ENCODE results near the gene EMC9.
A peak's percentile ranks its signal among the peaks of the same experiment; 100 is the strongest.

The EMC9 gene

GRCh38 chr14:24177041-24177825, 35.8 kb upstream of the EMC9 start:
- no peak for DNase-seq (ENCODE audit: low spot score)

GRCh38 chr14:24176599-24176998, 35.2 kb upstream of the EMC9 start:
- DNase-seq (ENCODE audit: low spot score) = no peak

DNA sequence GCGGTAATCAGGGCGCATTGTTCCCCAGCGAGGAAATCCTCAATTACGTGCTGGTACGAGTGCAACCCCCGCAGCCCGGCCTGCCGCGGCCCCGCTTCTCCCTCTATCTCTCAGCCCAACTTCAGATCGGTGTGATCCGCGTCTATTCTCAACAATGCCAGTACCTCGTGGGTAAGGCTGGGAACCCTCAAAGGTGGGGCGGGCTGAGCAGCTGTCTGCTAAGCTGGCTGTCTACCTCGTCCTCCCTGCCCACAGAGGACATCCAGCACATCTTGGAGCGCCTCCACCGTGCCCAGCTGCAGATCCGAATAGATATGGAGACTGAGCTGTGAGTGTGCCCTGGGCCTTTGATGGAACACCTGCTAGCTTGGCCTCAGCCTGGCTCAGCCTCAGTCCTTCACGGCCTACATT, 31.5 kb upstream of the EMC9 start:
- DNase-seq (ENCODE audit: low spot score) = no peak

GRCh38 chr14:24172261-24172860, 31.0 kb upstream of the EMC9 start:
- no peak for DNase-seq (ENCODE audit: low spot score)

DNA sequence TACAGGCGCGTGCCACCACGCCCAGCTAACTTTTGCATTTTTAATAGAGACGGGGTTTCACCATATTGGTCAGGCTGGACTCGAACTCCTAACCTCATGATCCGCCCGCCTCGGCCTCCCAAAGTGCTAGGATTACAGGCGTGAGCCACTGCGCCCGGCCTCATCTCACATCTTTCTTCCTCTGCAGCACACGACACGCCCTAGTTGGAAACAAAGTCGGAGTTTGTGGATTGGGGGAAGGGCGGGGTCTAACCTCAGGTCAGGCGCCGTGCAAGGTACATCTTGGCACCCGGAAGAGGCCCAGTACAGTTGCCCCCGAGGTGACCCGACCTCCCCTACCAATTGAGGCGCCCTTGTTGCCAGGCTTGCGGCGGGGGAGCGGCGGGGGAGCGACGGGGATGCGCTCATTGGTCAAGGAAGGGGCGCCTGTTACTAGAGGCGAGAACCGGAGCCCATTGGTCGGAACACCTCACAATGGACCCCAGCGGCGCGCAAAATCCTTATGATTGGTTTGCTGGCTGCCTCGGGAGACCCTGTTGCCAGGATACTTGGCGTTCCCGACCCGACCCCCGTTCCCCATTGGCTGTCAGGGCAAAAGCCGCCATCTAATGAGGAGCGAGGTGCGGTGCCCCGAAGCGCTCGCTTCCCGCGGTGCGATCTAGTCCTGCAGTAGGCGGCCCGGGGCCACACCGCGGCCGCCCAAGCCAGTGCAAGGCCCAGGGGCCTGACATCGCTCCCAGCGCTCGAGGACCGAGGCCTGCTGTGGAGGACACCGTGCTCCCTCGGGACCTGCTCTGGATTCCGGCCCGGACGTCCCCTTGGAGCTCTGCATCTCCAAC, 30.2 kb upstream of the EMC9 start, which contains the start of gene REC8:
TSS of gene REC8 (plus strand) at position 659 of the 839 bp plus-strand sequence. CDS start 473 bp downstream, outside the sequence.
- peak; percentile 25 for DNase-seq (ENCODE audit: low spot score)

DNA sequence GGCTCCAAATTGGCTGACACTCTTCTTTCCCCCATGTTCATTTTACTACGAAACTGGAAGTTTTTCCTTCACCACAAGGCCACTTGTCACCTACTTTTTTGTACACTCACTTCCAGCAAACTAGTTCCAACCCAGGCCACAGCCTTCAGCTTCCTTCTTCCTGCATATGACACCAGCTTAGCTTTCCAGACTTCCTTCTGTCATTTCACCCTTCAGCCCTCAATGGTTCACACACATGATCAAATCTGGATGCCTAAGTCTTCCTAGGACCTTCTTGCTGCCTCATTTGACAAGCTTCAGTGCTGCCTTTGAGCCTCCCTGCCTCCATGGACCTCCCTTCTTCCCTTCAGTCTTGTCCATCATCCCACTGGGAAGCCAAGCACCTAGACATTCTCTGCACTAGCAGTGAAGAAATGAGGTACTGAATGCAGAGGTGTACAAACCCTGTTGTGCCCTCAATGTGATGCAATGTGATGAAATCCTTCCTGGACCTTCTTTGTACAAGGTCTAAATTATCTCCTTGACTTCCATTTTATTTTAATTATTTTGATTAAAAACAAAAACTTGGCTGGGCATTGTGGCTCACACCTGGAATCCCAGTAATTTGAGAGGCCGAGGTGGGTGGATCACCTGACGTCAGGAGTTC, 26.2 kb upstream of the EMC9 start:
- DNase-seq (ENCODE audit: low spot score) = peak; percentile 22

- no peak for DNase-seq (ENCODE audit: low spot score)
Measured at GRCh38 chr14:24165785-24166184, 24.4 kb upstream of the EMC9 start.

- no peak for DNase-seq (ENCODE audit: low spot score)
Measured at GRCh38 chr14:24164518-24164991, 23.2 kb upstream of the EMC9 start.

DNA sequence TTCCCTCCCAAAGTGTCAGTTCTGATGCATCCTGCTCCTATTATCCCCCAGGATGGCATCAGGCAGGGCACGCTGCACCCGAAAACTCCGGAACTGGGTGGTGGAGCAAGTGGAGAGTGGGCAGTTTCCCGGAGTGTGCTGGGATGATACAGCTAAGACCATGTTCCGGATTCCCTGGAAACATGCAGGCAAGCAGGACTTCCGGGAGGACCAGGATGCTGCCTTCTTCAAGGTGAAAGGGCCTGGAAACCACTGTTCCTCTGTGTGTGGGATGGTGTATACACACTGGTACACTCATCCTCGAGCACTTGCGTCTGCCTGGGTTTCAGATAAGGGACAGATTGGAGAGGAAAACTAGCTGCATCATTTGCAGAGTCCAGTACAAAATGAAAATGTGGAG, 20.7 kb upstream of the EMC9 start:
- DNase-seq (ENCODE audit: low spot score) = peak; percentile 54

DNA sequence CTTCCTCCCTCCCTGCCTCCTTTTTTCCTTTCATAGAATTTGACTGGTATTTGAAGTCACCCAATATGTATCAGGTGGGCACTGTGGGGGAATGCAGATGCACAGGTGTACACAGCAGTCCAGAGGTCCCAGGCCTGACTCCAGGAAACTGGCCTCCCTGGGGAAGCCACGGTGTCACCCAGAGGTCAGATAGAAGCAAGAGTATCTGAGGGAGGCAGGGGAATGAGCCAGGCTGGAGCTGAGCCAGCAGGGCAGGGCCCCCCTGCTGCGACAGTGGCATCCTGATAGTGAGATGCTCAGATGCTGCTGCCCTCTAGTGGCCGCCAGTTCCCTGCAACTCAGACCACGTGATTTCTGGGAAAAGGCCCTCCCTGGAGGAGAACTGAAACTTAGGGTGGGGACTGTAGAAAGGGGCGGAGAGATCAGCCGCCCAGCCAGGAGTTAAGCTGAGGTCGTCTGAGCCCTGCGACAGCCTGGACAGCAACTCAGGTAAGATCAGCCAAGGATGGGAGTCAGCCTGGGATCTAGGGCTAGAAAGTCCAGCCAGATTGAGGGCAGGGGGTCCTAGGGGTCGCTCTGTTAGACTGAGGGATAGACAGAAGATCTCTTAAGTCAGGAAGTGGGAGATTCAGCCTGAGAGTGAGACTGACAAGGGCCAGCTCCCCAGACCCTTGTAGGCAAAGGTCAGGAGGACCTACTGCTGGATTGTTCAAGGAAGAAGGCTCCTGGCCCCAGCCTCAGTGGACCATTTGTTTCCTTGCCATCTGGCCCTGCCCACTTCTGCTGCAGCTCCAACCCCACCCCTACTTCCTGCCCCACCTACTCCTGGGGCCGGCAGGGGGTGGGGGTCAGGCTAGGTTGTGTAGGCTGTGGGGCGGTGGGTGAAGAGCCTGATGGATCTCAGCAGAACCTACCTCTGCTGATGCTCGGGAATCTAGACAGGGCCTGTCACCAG, 19.7 kb upstream of the EMC9 start, which contains the start of gene IRF9:
TSS of gene IRF9 (plus strand) at position 416 of the 955 bp plus-strand sequence. CDS start 880 bp downstream, outside the sequence.
- DNase-seq (ENCODE audit: low spot score) = peak; percentile 100

DNA sequence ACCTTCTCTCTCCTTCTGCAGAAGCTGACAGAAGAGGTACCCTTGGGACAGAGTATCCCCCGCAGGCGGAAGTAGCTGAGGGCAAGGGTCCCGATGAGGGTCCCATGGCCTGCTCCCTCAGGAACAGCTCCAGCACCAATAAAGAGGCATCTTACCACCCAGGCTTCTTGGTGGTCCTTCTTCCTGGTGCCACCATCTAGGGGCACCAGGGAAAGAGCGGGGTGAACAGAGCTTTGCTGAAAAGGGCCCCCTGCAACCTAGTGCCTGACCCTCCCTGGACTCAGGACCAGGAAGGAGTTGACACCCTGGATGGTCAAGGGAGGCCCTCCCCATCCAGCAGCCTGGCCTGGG, 19.1 kb upstream of the EMC9 start:
- DNase-seq (ENCODE audit: low spot score) = no peak

- no peak for DNase-seq (ENCODE audit: low spot score)
Measured at GRCh38 chr14:24159777-24160498, 18.5 kb upstream of the EMC9 start.

- DNase-seq (ENCODE audit: low spot score) = no peak
Measured at GRCh38 chr14:24157331-24157730, 15.9 kb upstream of the EMC9 start.

GRCh38 chr14:24156840-24157239, 15.4 kb upstream of the EMC9 start:
- DNase-seq (ENCODE audit: low spot score) = no peak

GRCh38 chr14:24155100-24155499, 13.7 kb upstream of the EMC9 start:
- no peak for DNase-seq (ENCODE audit: low spot score)

DNA sequence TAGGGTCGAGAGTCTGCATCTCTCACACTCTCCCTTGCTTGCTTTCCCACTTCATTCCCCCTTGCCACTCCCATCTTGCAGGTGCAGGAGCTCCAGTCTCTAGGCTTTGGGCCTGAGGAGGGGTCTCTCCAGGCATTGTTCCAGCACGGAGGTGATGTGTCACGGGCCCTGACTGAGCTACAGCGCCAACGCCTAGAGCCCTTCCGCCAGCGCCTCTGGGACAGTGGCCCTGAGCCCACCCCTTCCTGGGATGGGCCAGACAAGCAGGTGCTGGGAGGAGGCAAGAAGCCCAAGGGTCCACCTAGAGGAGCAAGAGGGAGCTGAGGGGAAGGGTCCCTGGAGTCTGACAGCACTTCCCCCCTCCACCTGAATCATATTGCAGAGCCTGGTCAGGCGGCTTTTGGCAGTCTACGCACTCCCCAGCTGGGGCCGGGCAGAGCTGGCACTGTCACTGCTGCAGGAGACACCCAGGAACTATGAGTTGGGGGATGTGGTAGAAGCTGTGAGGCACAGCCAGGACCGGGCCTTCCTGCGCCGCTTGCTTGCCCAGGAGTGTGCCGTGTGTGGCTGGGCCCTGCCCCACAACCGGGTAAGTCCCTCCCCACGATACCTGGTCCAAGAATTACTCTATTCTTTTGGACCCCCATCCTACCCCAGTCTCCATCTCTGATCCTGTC, 10.2 kb upstream of the EMC9 start:
- no peak for DNase-seq (ENCODE audit: low spot score)

GRCh38 chr14:24150993-24151392, 9.6 kb upstream of the EMC9 start:
- no peak for DNase-seq (ENCODE audit: low spot score)

DNA sequence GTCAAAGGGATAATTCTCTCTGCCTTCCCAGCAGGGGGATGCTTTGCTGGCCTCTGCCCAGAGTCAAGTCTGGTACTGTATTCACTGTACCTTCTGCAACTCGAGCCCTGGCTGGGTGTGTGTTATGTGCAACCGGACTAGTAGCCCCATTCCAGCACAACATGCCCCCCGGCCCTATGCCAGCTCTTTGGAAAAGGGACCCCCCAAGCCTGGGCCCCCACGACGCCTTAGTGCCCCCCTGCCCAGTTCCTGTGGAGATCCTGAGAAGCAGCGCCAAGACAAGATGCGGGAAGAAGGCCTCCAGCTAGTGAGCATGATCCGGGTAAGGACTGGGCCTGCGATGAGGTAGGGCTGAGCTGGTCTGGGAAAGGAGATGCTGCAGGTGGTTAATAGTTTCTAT, 9.2 kb upstream of the EMC9 start:
- no peak for DNase-seq (ENCODE audit: low spot score)

DNA sequence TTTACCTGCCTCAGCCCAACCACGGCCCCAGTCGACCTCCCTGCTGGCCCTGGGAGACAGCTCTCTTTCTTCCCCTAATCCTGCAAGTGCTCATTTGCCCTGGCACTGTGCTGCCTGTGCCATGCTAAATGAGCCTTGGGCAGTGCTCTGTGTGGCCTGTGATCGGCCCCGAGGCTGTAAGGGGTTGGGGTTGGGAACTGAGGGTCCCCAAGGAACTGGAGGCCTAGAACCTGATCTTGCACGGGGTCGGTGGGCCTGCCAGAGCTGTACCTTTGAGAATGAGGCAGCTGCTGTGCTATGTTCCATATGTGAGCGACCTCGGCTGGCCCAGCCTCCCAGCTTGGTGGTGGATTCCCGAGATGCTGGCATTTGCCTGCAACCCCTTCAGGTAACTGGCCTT, 8.7 kb upstream of the EMC9 start:
- no peak for DNase-seq (ENCODE audit: low spot score)

Measured in hematopoietic multipotent progenitor cell treated with erythropoietin and hydrocortisone succinate and interleukin-3 and kit ligand, for 17 days (in vitro differentiated cells).